ENCODE results near the gene ZBP1.

Gene ZBP1

GRCh38 chr20:57603120-57603519 lies 17.1 kb downstream of the ZBP1 start:
- TF ChIP-seq ZC3H10 (CRISPR knock-in tag; IDR thresholded peaks at IDR 0.05) = no peak
- TF ChIP-seq ZNF70 (CRISPR knock-in tag; IDR thresholded peaks at IDR 0.05) = no peak
- TF ChIP-seq PPARA (CRISPR knock-in tag; IDR thresholded peaks at IDR 0.05; ENCODE audit: borderline replicate concordance) = no peak
- no peak for TF ChIP-seq BACH2 (CRISPR knock-in tag; IDR thresholded peaks at IDR 0.05; ENCODE audit: borderline replicate concordance)
- TF ChIP-seq CSRNP3 (CRISPR knock-in tag; IDR thresholded peaks at IDR 0.05) = no peak
- no peak for TF ChIP-seq CSDC2 (CRISPR knock-in tag; IDR thresholded peaks at IDR 0.05)
- TF ChIP-seq, protein P1, sequence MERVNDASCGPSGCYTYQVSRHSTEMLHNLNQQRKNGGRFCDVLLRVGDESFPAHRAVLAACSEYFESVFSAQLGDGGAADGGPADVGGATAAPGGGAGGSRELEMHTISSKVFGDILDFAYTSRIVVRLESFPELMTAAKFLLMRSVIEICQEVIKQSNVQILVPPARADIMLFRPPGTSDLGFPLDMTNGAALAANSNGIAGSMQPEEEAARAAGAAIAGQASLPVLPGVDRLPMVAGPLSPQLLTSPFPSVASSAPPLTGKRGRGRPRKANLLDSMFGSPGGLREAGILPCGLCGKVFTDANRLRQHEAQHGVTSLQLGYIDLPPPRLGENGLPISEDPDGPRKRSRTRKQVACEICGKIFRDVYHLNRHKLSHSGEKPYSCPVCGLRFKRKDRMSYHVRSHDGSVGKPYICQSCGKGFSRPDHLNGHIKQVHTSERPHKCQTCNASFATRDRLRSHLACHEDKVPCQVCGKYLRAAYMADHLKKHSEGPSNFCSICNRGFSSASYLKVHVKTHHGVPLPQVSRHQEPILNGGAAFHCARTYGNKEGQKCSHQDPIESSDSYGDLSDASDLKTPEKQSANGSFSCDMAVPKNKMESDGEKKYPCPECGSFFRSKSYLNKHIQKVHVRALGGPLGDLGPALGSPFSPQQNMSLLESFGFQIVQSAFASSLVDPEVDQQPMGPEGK (CRISPR knock-in tag; IDR thresholded peaks at IDR 0.05; ENCODE audit: borderline replicate concordance) = no peak
- no peak for TF ChIP-seq TCF4 (CRISPR knock-in tag; IDR thresholded peaks at IDR 0.05; ENCODE audit: borderline replicate concordance)
- no peak for TF ChIP-seq ESRRG (CRISPR knock-in tag; IDR thresholded peaks at IDR 0.05)
- ATAC-seq = no peak

GRCh38 chr20:57601737-57602136 lies 18.5 kb downstream of the ZBP1 start:
- TF ChIP-seq PPARA (CRISPR knock-in tag; IDR thresholded peaks at IDR 0.05; ENCODE audit: borderline replicate concordance) (no peak), ISL1 (CRISPR knock-in tag; IDR thresholded peaks at IDR 0.05) (no peak), ZNF8 (CRISPR knock-in tag; IDR thresholded peaks at IDR 0.05) (no peak), OSR1 (CRISPR knock-in tag; IDR thresholded peaks at IDR 0.05) (no peak), SNAI2 (CRISPR knock-in tag; IDR thresholded peaks at IDR 0.05) (no peak), GLIS3 (CRISPR knock-in tag; IDR thresholded peaks at IDR 0.05) (no peak), ESRRG (CRISPR knock-in tag; IDR thresholded peaks at IDR 0.05) (no peak), ZFP3 (CRISPR knock-in tag; IDR thresholded peaks at IDR 0.05) (no peak), ZNF565 (CRISPR knock-in tag; conservative IDR thresholded peaks at IDR 0.05; ENCODE audit: low read depth) (no peak), ARNTL (CRISPR knock-in tag; IDR thresholded peaks at IDR 0.05; ENCODE audit: borderline replicate concordance, low read depth) (no peak), BACH2 (CRISPR knock-in tag; IDR thresholded peaks at IDR 0.05; ENCODE audit: borderline replicate concordance) (no peak), TCF4 (CRISPR knock-in tag; IDR thresholded peaks at IDR 0.05; ENCODE audit: borderline replicate concordance) (no peak), CSDC2 (CRISPR knock-in tag; IDR thresholded peaks at IDR 0.05) (no peak), CSRNP3 (CRISPR knock-in tag; IDR thresholded peaks at IDR 0.05) (no peak), TOX (CRISPR knock-in tag; IDR thresholded peaks at IDR 0.05; ENCODE audit: borderline replicate concordance) (no peak), ZNF70 (CRISPR knock-in tag; IDR thresholded peaks at IDR 0.05) (no peak), RARB (CRISPR knock-in tag; IDR thresholded peaks at IDR 0.05) (no peak)
- TF ChIP-seq, protein P1 (CRISPR knock-in tag; IDR thresholded peaks at IDR 0.05; ENCODE audit: borderline replicate concordance) = no peak
- TF ChIP-seq, protein P2, sequence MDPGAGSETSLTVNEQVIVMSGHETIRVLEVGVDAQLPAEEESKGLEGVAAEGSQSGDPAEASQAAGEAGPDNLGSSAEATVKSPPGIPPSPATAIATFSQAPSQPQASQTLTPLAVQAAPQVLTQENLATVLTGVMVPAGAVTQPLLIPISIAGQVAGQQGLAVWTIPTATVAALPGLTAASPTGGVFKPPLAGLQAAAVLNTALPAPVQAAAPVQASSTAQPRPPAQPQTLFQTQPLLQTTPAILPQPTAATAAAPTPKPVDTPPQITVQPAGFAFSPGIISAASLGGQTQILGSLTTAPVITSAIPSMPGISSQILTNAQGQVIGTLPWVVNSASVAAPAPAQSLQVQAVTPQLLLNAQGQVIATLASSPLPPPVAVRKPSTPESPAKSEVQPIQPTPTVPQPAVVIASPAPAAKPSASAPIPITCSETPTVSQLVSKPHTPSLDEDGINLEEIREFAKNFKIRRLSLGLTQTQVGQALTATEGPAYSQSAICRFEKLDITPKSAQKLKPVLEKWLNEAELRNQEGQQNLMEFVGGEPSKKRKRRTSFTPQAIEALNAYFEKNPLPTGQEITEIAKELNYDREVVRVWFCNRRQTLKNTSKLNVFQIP (CRISPR knock-in tag; IDR thresholded peaks at IDR 0.05; ENCODE audit: borderline replicate concordance, low read depth) = no peak
- ATAC-seq = no peak

GRCh38 chr20:57601211-57601570 lies 19.0 kb downstream of the ZBP1 start:
- ATAC-seq = no peak
- no peak for TF ChIP-seq TCF4 (CRISPR knock-in tag; IDR thresholded peaks at IDR 0.05; ENCODE audit: borderline replicate concordance)
- TF ChIP-seq CSDC2 (CRISPR knock-in tag; IDR thresholded peaks at IDR 0.05) = no peak

All from SK-N-SH treated with all-trans-retinoic acid at 6 μM for 48 hours (cell line).